Measurements from ENCODE around the gene CCL28. TPM values are rescaled to one million over a fixed set of nuclear protein-coding genes. Genes with fewer than 3 reads are reported as not detected.
"Not testable (repeated sequence)": the region's sequence is repeated elsewhere in the genome, so short reads cannot be mapped to it uniquely, and the experiment has no call there.

The CCL28 gene
- total RNA-seq, 4 donors from 2014 or later = 2.7 to 15.1 (median 7.2) TPM

DNA sequence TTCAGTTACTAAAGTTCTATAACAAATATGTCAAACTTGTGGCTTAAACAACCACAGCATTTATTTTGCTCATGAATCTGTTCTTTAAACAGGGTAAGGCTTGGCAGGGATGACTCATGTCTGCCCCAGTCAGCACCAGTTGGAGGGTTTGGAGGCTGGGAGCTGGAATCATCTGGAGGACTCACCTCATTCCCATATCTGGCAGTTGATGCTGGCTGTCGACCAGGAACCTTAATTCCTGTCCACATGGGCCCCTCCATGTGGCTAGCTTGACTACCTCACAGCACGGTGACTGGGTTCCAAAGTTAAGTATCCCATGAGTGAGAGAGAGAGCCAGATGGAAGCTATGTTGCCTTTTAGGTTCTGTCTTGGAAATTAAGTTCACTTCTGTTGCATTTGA, 13.8 kb upstream of the CCL28 start:
- Histone ChIP-seq H3K9me3 (no peaks in the 10 kb centered on the region), H3K36me3 (no peaks in the 10 kb centered on the region), H3K4me1 (no peaks in the 10 kb centered on the region), H3K27ac (no peak overlapping the region), H3K4me3 (no peak overlapping the region), H3K27me3 (no peaks in the 10 kb centered on the region)
- no peak for DNase-seq (ENCODE audit: low spot score in 2 of 2)
- TF ChIP-seq POLR2A (IDR thresholded peaks at IDR 0.05) (no peak), EP300 (IDR thresholded peaks at IDR 0.05) (no peak)
- TF ChIP-seq, protein P1, sequence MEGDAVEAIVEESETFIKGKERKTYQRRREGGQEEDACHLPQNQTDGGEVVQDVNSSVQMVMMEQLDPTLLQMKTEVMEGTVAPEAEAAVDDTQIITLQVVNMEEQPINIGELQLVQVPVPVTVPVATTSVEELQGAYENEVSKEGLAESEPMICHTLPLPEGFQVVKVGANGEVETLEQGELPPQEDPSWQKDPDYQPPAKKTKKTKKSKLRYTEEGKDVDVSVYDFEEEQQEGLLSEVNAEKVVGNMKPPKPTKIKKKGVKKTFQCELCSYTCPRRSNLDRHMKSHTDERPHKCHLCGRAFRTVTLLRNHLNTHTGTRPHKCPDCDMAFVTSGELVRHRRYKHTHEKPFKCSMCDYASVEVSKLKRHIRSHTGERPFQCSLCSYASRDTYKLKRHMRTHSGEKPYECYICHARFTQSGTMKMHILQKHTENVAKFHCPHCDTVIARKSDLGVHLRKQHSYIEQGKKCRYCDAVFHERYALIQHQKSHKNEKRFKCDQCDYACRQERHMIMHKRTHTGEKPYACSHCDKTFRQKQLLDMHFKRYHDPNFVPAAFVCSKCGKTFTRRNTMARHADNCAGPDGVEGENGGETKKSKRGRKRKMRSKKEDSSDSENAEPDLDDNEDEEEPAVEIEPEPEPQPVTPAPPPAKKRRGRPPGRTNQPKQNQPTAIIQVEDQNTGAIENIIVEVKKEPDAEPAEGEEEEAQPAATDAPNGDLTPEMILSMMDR (IDR thresholded peaks at IDR 0.05) = no peak
- 48 to 71% methylated on average over 2 of the region's 2 CpGs for WGBS, 2 donors

DNA sequence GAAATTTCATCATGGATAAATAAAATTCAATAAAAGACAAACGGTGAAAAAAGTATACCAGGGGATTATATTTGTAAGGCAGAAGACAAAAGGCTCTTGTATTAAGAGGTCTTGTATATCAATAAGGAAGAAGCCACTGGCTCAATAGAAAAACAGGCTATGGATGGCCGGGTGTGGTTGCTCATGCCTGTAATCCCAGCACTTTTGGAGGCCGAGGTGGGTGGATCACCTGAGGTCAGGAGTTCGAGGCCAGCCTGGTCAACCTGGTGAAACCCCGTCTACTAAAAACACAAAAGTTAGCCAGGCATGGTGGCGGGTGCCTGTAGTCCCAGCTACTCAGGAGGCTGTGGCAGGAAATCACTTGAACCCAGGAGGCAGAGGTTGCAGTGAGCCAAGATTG, 10.9 kb upstream of the CCL28 start:
- H3K4me3 ChIP-seq; H3K9me3 ChIP-seq; H3K27ac ChIP-seq; H3K36me3 ChIP-seq; H3K27me3 ChIP-seq; DNase-seq (ENCODE audit: low spot score in 2 of 2); H3K4me1 ChIP-seq: not testable (repeated sequence)
- 57 to 66% methylated on average over 6 of the region's 6 CpGs for whole genome bisulfite sequencing, 2 donors

DNA sequence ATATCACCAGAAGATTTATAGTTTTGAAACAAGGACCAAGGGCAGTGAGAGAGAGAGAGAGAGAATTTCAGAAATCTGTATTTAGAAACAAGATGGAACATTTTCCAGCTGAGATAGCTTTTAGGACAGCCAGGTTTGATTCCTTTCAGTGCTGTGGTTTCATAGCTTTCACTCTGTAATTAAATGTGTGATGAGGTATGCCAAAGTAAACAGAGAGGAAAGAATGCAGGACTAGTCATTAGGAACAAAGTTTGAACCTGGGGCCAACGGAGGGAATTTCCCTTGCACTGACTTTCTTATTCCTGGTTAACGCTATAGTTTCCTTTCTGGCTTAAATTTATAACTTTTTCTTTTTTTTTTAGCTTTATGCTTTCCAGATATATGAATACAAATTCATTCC, 10.0 kb upstream of the CCL28 start:
- H3K27me3 ChIP-seq = no peaks in the 10 kb centered on the region
- no peaks in the 10 kb centered on the region for H3K4me1 ChIP-seq
- no peaks in the 10 kb centered on the region for H3K9me3 ChIP-seq
- H3K4me3 ChIP-seq = no peak overlapping the region
- WGBS, 2 donors = 40 to 52% methylated on average over 2 of the region's 2 CpGs
- no peak for DNase-seq (ENCODE audit: low spot score in 2 of 2)
- TF ChIP-seq POLR2A (IDR thresholded peaks at IDR 0.05) (no peak), EP300 (IDR thresholded peaks at IDR 0.05) (peak in 1 of 2 donors; percentile 68)
- H3K36me3 ChIP-seq = no peaks in the 10 kb centered on the region
- H3K27ac ChIP-seq = no peak overlapping the region

DNA sequence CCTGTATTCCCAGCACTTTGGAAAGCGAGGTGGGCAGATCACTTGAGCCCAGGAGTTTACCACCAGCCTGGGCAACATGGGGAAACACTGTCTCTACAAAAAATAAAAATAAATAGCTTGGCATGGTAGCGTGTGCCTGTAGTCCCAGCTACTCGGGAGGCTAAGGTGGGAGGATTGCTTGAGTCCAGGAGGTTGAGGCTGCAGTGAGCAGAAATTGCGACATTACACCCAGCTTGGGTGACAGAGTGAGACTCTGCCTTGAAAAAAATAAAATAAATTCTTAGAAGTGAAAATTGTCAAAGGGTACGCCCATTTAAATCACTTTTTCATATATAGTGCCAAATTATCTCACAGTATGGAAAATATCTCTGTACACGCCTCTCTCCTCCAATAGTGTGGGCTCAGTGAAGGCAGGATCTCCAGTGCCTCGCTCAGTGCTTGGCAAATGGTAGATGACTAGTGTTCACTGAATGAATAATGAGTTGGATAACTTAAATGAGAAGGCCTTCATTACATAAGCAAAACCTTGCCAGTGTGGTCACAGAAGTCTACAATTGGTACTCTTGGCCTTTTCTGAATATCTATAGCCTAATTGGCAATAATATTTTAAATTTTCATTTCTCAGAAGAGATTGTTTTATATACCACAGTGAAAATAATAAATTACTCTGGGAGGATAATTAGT, 9.4 kb upstream of the CCL28 start:
- no peak overlapping the region for H3K27ac ChIP-seq

DNA sequence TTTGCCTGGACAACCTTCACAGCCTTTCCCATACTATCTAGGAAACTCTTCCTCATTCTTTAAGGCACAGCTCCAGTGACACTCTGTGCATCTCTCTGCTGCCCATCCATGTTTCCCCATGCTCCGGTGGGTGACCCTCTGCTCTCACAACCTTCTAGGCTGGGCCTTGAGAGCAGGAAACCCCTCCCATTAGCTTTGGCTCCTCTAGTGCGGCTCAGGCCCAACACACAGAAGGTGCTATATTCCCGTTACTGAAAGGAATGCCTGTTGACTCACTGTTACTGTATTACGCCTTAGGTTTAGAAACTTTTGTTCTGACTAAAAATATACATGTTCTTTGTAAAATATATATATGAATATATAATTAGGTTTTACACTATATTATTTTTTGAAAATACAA, 8.1 kb upstream of the CCL28 start:
- TF ChIP-seq POLR2A (IDR thresholded peaks at IDR 0.05) (no peak), EP300 (IDR thresholded peaks at IDR 0.05) (no peak)
- TF ChIP-seq, protein P1 (IDR thresholded peaks at IDR 0.05) = no peak
- Histone ChIP-seq H3K4me1 (no peaks in the 10 kb centered on the region), H3K27me3 (no peaks in the 10 kb centered on the region), H3K36me3 (no peaks in the 10 kb centered on the region), H3K4me3 (no peak overlapping the region), H3K9me3 (no peaks in the 10 kb centered on the region), H3K27ac (no peak overlapping the region)
- 49 to 51% methylated on average over 4 of the region's 4 CpGs for WGBS, 2 donors
- no peak for DNase-seq (ENCODE audit: low spot score in 2 of 2)

More for the DNA sequence above, 9.4 kb upstream of the CCL28 start:
- TF ChIP-seq EP300 (IDR thresholded peaks at IDR 0.05) (no peak), POLR2A (IDR thresholded peaks at IDR 0.05) (no peak)
- TF ChIP-seq, protein P1 (IDR thresholded peaks at IDR 0.05) = no peak
- WGBS, 2 donors = 86 to 87% methylated on average over 7 of the region's 7 CpGs
- Histone ChIP-seq H3K4me1 (no peaks in the 10 kb centered on the region), H3K9me3 (no peaks in the 10 kb centered on the region), H3K4me3 (no peak overlapping the region), H3K27me3 (no peaks in the 10 kb centered on the region), H3K36me3 (no peaks in the 10 kb centered on the region)
- DNase-seq (ENCODE audit: low spot score in 2 of 2) = no peak

DNA sequence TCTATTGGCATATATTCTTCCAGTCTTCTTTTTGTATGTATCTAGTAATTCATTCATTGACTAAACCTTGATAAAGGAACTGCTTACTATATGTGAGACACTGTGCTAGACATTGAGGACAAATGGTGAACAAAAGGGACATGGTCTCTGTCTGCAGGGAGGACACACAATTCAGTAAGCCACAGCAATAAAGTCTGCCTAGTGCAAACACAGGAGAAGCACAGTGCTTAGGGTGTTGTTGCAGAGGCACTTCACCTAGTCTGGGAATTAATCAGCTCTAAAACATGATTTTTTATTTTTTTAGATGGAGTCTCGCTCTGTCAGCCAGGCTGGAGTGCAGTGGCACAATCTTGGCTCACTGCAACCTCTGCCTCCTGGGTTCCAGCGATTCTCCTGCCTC, 6.4 kb upstream of the CCL28 start:
- Histone ChIP-seq H3K9me3 (no peaks in the 10 kb centered on the region), H3K4me1 (no peaks in the 10 kb centered on the region), H3K27me3 (no peaks in the 10 kb centered on the region), H3K36me3 (no peaks in the 10 kb centered on the region), H3K27ac (no peak overlapping the region), H3K4me3 (no peak overlapping the region)
- 96 to 100% methylated on average over 2 of the region's 2 CpGs for WGBS, 2 donors
- no peak for DNase-seq (ENCODE audit: low spot score in 2 of 2)
- TF ChIP-seq POLR2A (IDR thresholded peaks at IDR 0.05) = no peak
- TF ChIP-seq, protein P1 (IDR thresholded peaks at IDR 0.05) = no peak
- no peak for TF ChIP-seq EP300 (IDR thresholded peaks at IDR 0.05)
